HCT116 (cell line): ENCODE results near the gene CERKL. TPM values are rescaled to one million over a fixed set of nuclear protein-coding genes. Genes with fewer than 3 reads are reported as not detected.

Source experiments
- ATAC-seq: fragments of 200-7000 bp; cut with Tn5 transposase; 2 replicates; pipeline ENCODE4 v1.9.1; 2020; ENCODE audit warnings: mild to moderate bottlenecking, moderate library complexity
- BruUV-seq: library from RNA; stranded (reverse); fragments of 400-500 nt; replicated peaks from 2 replicates; lab custom pipeline; 2021; lab: Mats Ljungman, UMichigan
- CTCF ChIA-PET: fragments of 300-600 bp; sonication (Branson Sonifier 250); formaldehyde crosslinking; loops from one replicate; lab custom pipeline; 2021; ENCODE audit warnings: antibody characterized with exemption; lab: Charles Lee
- POLR2A ChIA-PET: fragments of 300-600, 350-600 bp; sonication (Branson Sonifier 250); formaldehyde crosslinking; loops from one replicate; lab custom pipeline; 2021; ENCODE audit warnings: antibody characterized with exemption; lab: Charles Lee
- RAD21 ChIA-PET, 2 experiments: fragments of 300-600 bp; sonication (Branson Sonifier 250); formaldehyde crosslinking; loops; one replicate each; lab custom pipeline; 2023; ENCODE audit warnings: low total read pairs in 2 of 2; ENCODE audit not compliant: uncharacterized antibody in 2 of 2, unreplicated experiment in 2 of 2, low non-redundant PET in 1 of 2; lab: Charles Lee
- DNase-seq: peaks from one replicate; pipeline ENCODE4 v3.0.0-alpha.2; 2010; ENCODE audit warnings: low read depth, low spot score
- H2AFZ ChIP-seq: fragments of 200-600 bp; shearing (Covaris generic), sonication (generic); 2 replicates; pipeline ENCODE4 v1.6.1; 2017; ENCODE audit warnings: low read depth, mixed run types, mixed read lengths, antibody characterized with exemption, low read length; ENCODE audit not compliant: poor library complexity, severe bottlenecking
- H3K27ac ChIP-seq: 2 replicates; pipeline ENCODE4 v1.5.1; 2012; ENCODE audit warnings: low read depth, low read length
- H3K27me3 ChIP-seq: fragments of 200-600 bp; sonication (generic); 2 replicates; pipeline ENCODE4 v1.6.1; 2016; ENCODE audit warnings: mixed run types, low read length, mixed read lengths; ENCODE audit not compliant: insufficient read depth
- H3K36me3 ChIP-seq, 2 experiments: fragments of 200-500 bp in 1 of 2; fragments of 200-600 bp in 1 of 2; sonication (Bioruptor generic) in 1 of 2; sonication (generic) in 1 of 2; 2 replicates each; pipeline versions ENCODE4 v1.5.1 to v1.6.1; 2014 to 2016; ENCODE audit warnings: low read length in 2 of 2, inconsistent platforms in 1 of 2, mixed read lengths in 1 of 2, mixed run types in 1 of 2; ENCODE audit not compliant: insufficient read depth in 2 of 2, control insufficient read depth in 1 of 2
- H3K4me1 ChIP-seq, 2 experiments: fragments of 200-600 bp in 1 of 2; sonication (generic) in 1 of 2; 2 replicates each; pipeline versions ENCODE4 v1.5.1 to v1.6.1; 2012 to 2017; ENCODE audit warnings: low read length in 2 of 2, inconsistent platforms in 1 of 2, mild to moderate bottlenecking in 1 of 2, mixed read lengths in 1 of 2, mixed run types in 1 of 2, moderate library complexity in 1 of 2; ENCODE audit not compliant: insufficient read depth in 2 of 2, control insufficient read depth in 1 of 2
- H3K4me2 ChIP-seq: fragments of 200-600 bp; sonication (generic); 2 replicates; pipeline ENCODE4 v1.6.1; 2017; ENCODE audit warnings: mixed run types, low read length, mixed read lengths
- H3K4me3 ChIP-seq, 2 experiments: fragments of 200-600 bp in 1 of 2; sonication (generic) in 1 of 2; replicated peaks in 1 of 2; 2 replicates each; pipeline ENCODE4 v1.5.1; 2011 to 2016; ENCODE audit warnings: low read length in 2 of 2, control low read depth in 1 of 2, low read depth in 1 of 2, mild to moderate bottlenecking in 1 of 2, mixed read lengths in 1 of 2, mixed run types in 1 of 2
- H3K79me2 ChIP-seq: fragments of 200-600 bp; sonication (generic); 2 replicates; pipeline ENCODE4 v1.6.1; 2017; ENCODE audit warnings: mild to moderate bottlenecking, mixed run types, low read length, moderate library complexity, mixed read lengths; ENCODE audit not compliant: insufficient read depth
- H3K9ac ChIP-seq: fragments of 200-600 bp; sonication (generic); 2 replicates; pipeline ENCODE4 v1.6.1; 2016; ENCODE audit warnings: low read length, mixed read lengths
- H3K9me2 ChIP-seq: fragments of 200-600 bp; sonication (generic), shearing (Covaris generic); 2 replicates; pipeline ENCODE4 v1.6.1; 2017; ENCODE audit warnings: mixed run types, mild to moderate bottlenecking, moderate library complexity; ENCODE audit not compliant: insufficient read depth
- H3K9me3 ChIP-seq, 2 experiments: fragments of 200-500 bp in 1 of 2; fragments of 200-600 bp in 1 of 2; sonication (Bioruptor generic) in 1 of 2; sonication (generic) in 1 of 2; 2 replicates each; pipeline ENCODE4 v1.6.1; 2014 to 2017; ENCODE audit warnings: low read length in 2 of 2, mixed read lengths in 2 of 2, inconsistent platforms in 1 of 2, low read depth in 1 of 2, mild to moderate bottlenecking in 1 of 2, mixed run types in 1 of 2, moderate library complexity in 1 of 2; ENCODE audit not compliant: control insufficient read depth in 1 of 2, insufficient read depth in 1 of 2
- H4K20me1 ChIP-seq: fragments of 200-600 bp; sonication (generic), shearing (Covaris generic); 2 replicates; pipeline ENCODE4 v1.6.1; 2017; ENCODE audit warnings: mixed run types, mild to moderate bottlenecking, moderate library complexity; ENCODE audit not compliant: insufficient read depth
- CBX3 ChIP-seq: IDR thresholded peaks from 2 replicates; pipeline ENCODE4 v1.6.1; 2012; ENCODE audit warnings: low read depth
- CEBPB ChIP-seq: IDR thresholded peaks from 2 replicates; pipeline ENCODE4 v1.6.1; 2012; ENCODE audit warnings: low read depth
- EGR1 ChIP-seq: IDR thresholded peaks from 2 replicates; pipeline ENCODE4 v1.6.1; 2012; ENCODE audit warnings: low read depth
- ELF1 ChIP-seq: IDR thresholded peaks from 2 replicates; pipeline ENCODE4 v1.6.1; 2012; ENCODE audit warnings: low read depth, borderline replicate concordance
- EZH2phosphoT487 ChIP-seq: fragments of 200-600 bp; IDR thresholded peaks from 2 replicates; pipeline ENCODE4 v1.6.1; 2018; ENCODE audit warnings: antibody characterized with exemption, borderline replicate concordance
- MAX ChIP-seq: IDR thresholded peaks from 2 replicates; pipeline ENCODE4 v1.6.1; 2012
- SIN3A ChIP-seq: IDR thresholded peaks from 2 replicates; pipeline ENCODE4 v1.6.1; 2012; ENCODE audit warnings: low read depth
- SP1 ChIP-seq: IDR thresholded peaks from 2 replicates; pipeline ENCODE4 v1.6.1; 2012; ENCODE audit warnings: low read depth
- TCF7L2 ChIP-seq: IDR thresholded peaks from 2 replicates; pipeline ENCODE4 v1.7.0; 2011; ENCODE audit warnings: borderline replicate concordance, inconsistent platforms; ENCODE audit not compliant: insufficient read depth, insufficient read length; ENCODE audit errors: extremely low read depth
- ZBTB33 ChIP-seq: IDR thresholded peaks from 2 replicates; pipeline ENCODE4 v1.6.1; 2011; ENCODE audit warnings: mild to moderate bottlenecking, low read length, moderate library complexity; ENCODE audit not compliant: insufficient replicate concordance; ENCODE audit errors: extremely low read depth
- ZFX ChIP-seq: fragments of 450-650 bp; IDR thresholded peaks from 2 replicates; pipeline ENCODE4 v1.6.1; 2017
- ZNF274 ChIP-seq: fragments of 200-500 bp; sonication (Bioruptor generic); IDR thresholded peaks from 2 replicates; pipeline ENCODE4 v1.6.1; 2014; ENCODE audit warnings: mild to moderate bottlenecking, low read depth, low read length, inconsistent platforms
- intact Hi-C: fragments of 100-400 bp; cut with micrococcal nuclease; formaldehyde crosslinking; loops from 2 replicates; pipeline ENCODE4 v1.10.0; 2022
- total RNA-seq: library from RNA; stranded (reverse); gene quantifications from one replicate; pipeline ENCODE4 v1.2.1, GENCODE V29; 2021; ENCODE audit not compliant: unreplicated experiment

CERKL gene
- total RNA-seq, 1 experiment from 2014 or later = 0.66 TPM

- no peaks in the 10 kb centered on the region for H3K27me3 ChIP-seq
- H3K9ac ChIP-seq = no peak overlapping the region
- no peaks in the 10 kb centered on the region for H3K9me3 ChIP-seq
- ChIA-PET RAD21 (no interaction called here), CTCF (interaction anchor here (0.8 kb wide), 1 partner anchor 140 kb away, joined by 4 read pairs; no protein-coding TSS in a partner anchor), POLR2A (no interaction called here)
- H3K4me3 ChIP-seq = no peak overlapping the region
- no peaks in the 10 kb centered on the region for H3K36me3 ChIP-seq
- H3K9me2 ChIP-seq = no peaks in the 10 kb centered on the region
- peak overlapping the region; percentile 1 for H2AFZ ChIP-seq
- DNase-seq = no peak
- no peak for ATAC-seq
- intact Hi-C loops = no loop called here
- no peaks in the 10 kb centered on the region for H4K20me1 ChIP-seq
- no peaks in the 10 kb centered on the region for H3K79me2 ChIP-seq
- no peak for TF ChIP-seq ZBTB33
- peak; percentile 32 for TF ChIP-seq TCF7L2
- TF ChIP-seq, all 23 proteins: peak for 1
- BruUV-seq = no TSS peak
- Histone ChIP-seq H3K4me1 (peaks cover 0 to 5% of the 10 kb centered on the region in 2 experiments; a peak in 2 of 4 replicates), H3K27ac (no peak overlapping the region), H3K4me2 (no peak overlapping the region)
These were observed 81.3 kb downstream of the CERKL start for GRCh38 chr2:181575650-181576025.

GRCh38 chr2:181575024-181575649 is 81.8 kb downstream of the CERKL start:
- TF ChIP-seq SP1 = no peak
- no peak for TF ChIP-seq CBX3
- TF ChIP-seq MAX = no peak
- no peak for TF ChIP-seq ZFX
- no peak for TF ChIP-seq ZNF274
- TF ChIP-seq SIN3A = no peak
- TF ChIP-seq EGR1 = no peak
- TF ChIP-seq TCF7L2 = no peak
- TF ChIP-seq ELF1 = no peak
- TF ChIP-seq EZH2phosphoT487 = no peak
- no peak for TF ChIP-seq CEBPB
- H3K4me1 ChIP-seq = peaks cover 0 to 5% of the 10 kb centered on the region in 2 experiments; a peak in 2 of 4 replicates
- no peaks in the 10 kb centered on the region for H3K9me2 ChIP-seq
- POLR2A ChIA-PET = no interaction called here
- RAD21 ChIA-PET = no interaction called here
- no peaks in the 10 kb centered on the region for H3K79me2 ChIP-seq
- CTCF ChIA-PET = interaction anchor here (0.8 kb wide), 1 partner anchor 140 kb away, joined by 4 read pairs; no protein-coding TSS in a partner anchor
- no peak overlapping the region for H3K4me3 ChIP-seq
- H3K27ac ChIP-seq = no peak overlapping the region
- H3K4me2 ChIP-seq = no peak overlapping the region
- peak overlapping the region; percentile 1 for H2AFZ ChIP-seq
- no peaks in the 10 kb centered on the region for H4K20me1 ChIP-seq
- H3K27me3 ChIP-seq = no peaks in the 10 kb centered on the region
- H3K36me3 ChIP-seq = no peaks in the 10 kb centered on the region
- H3K9ac ChIP-seq = no peak overlapping the region
- no TSS peak for BruUV-seq
- intact Hi-C loops = no loop called here
- DNase-seq = no peak
- ATAC-seq = peak; percentile 38; the same call in 1 of the 2 replicates
- no peaks in the 10 kb centered on the region for H3K9me3 ChIP-seq
